ENCODE measurements around the gene LAMA2. TPM values are rescaled to one million over a fixed set of nuclear protein-coding genes. Genes with fewer than 3 reads are reported as not detected.

Gene LAMA2
- total RNA-seq, 1 donor from 2014 or later, result 0.27 TPM

- Mint-ChIP-seq H3K36me3 (ENCODE audit: low read depth) (no peaks in the 10 kb centered on the region), H3K4me3 (no peak overlapping the region), H3K9me3 (no peaks in the 10 kb centered on the region), H3K27me3 (no peaks in the 10 kb centered on the region), H3K4me1 (no peaks in the 10 kb centered on the region), H3K27ac (no peak overlapping the region)
- POLR2A ChIA-PET, result no interaction called here
- no peak for ATAC-seq (ENCODE audit: low read depth)
- intact Hi-C loops (cut with micrococcal nuclease), result no loop called here
- TF ChIP-seq CTCF (IDR thresholded peaks at IDR 0.05), result no peak
- CTCF ChIA-PET, result no interaction called here
- no peak for DNase-seq
Observed at GRCh38 chr6:129262661-129263060, 379.7 kb downstream of the LAMA2 start.

- Mint-ChIP-seq H3K36me3 (ENCODE audit: low read depth) (no peaks in the 10 kb centered on the region), H3K9me3 (no peaks in the 10 kb centered on the region), H3K4me1 (no peaks in the 10 kb centered on the region), H3K4me3 (no peak overlapping the region), H3K27ac (no peak overlapping the region), H3K27me3 (no peaks in the 10 kb centered on the region)
- intact Hi-C loops (cut with micrococcal nuclease), result no loop called here
- no peak for ATAC-seq (ENCODE audit: low read depth)
- CTCF ChIA-PET, result no interaction called here
- POLR2A ChIA-PET, result no interaction called here
- no peak for DNase-seq
- TF ChIP-seq CTCF (IDR thresholded peaks at IDR 0.05), result no peak
Observed at GRCh38 chr6:129263176-129263575, 380.2 kb downstream of the LAMA2 start.

- ATAC-seq (ENCODE audit: low read depth) (no peak), DNase-seq (no peak)
- Mint-ChIP-seq H3K9me3 (no peaks in the 10 kb centered on the region), H3K4me3 (no peak overlapping the region), H3K36me3 (ENCODE audit: low read depth) (no peaks in the 10 kb centered on the region), H3K4me1 (no peaks in the 10 kb centered on the region), H3K27me3 (no peaks in the 10 kb centered on the region), H3K27ac (no peak overlapping the region)
- intact Hi-C loops (cut with micrococcal nuclease), result no loop called here
- CTCF ChIA-PET, result no interaction called here
- no peak for TF ChIP-seq CTCF (IDR thresholded peaks at IDR 0.05)
- POLR2A ChIA-PET, result no interaction called here
Observed at GRCh38 chr6:129264480-129265045, 381.6 kb downstream of the LAMA2 start.

DNA sequence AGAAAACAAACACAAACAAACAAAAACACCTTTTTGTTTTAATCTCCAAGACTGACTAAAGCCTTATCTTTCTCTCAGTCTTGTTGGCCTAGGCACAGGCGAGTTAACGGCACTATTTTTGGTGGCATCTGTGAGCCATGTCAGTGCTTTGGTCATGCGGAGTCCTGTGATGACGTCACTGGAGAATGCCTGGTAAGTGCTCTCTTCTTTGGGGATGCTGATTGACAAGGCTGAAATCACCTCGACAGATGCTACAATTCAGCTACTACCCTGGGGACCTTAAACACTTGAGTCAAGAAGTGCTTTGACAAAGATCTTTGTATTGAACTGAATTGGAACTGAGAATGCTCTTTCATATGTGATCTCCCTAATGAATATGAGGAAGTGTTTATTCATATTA is 384.1 kb downstream of the LAMA2 start:
- ChIA-PET POLR2A (no interaction called here), CTCF (interaction anchor here (1.3 kb wide), 1 partner anchor 15 kb away, joined by 3 read pairs; no protein-coding TSS in a partner anchor)
- no peaks in the 10 kb centered on the region for H3K4me1 Mint-ChIP-seq
- no peak overlapping the region for H3K27ac Mint-ChIP-seq
- TF ChIP-seq CTCF (IDR thresholded peaks at IDR 0.05), result no peak
- no peaks in the 10 kb centered on the region for H3K9me3 Mint-ChIP-seq
- ATAC-seq (ENCODE audit: low read depth), result no peak
- intact Hi-C loops (cut with micrococcal nuclease), result no loop called here
- H3K27me3 Mint-ChIP-seq, result no peaks in the 10 kb centered on the region
- no peak overlapping the region for H3K4me3 Mint-ChIP-seq
- H3K36me3 Mint-ChIP-seq (ENCODE audit: low read depth), result no peaks in the 10 kb centered on the region
- no peak for DNase-seq

DNA sequence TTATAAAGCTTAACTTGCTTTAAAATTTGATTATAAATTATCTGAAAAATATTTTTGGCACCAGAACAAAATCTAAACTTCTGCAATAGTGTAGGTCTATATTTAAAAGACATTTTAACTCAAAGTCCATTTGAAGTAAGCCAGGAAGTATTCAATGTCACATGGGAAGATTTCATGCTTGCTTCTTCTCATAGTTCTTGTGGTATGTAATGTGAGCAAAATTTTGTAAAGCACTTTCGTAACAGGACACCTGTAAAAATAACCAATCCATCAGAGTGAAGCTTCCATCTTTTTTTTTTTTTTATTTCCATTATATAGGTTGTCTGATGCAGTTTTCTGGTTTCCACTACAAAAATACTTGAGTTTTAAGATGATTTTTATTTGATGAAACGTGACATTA is 386.1 kb downstream of the LAMA2 start:
- no peak overlapping the region for H3K4me3 Mint-ChIP-seq
- TF ChIP-seq CTCF (IDR thresholded peaks at IDR 0.05), result no peak
- H3K4me1 Mint-ChIP-seq, result no peaks in the 10 kb centered on the region
- no peaks in the 10 kb centered on the region for H3K36me3 Mint-ChIP-seq (ENCODE audit: low read depth)
- intact Hi-C loops (cut with micrococcal nuclease), result no loop called here
- POLR2A ChIA-PET, result no interaction called here
- no peak overlapping the region for H3K27ac Mint-ChIP-seq
- ATAC-seq (ENCODE audit: low read depth) (no peak), DNase-seq (no peak)
- CTCF ChIA-PET, result no interaction called here
- H3K9me3 Mint-ChIP-seq, result no peaks in the 10 kb centered on the region
- H3K27me3 Mint-ChIP-seq, result no peaks in the 10 kb centered on the region
